Endothelial cell of umbilical vein (primary cell): Measurements from ENCODE around the gene NSFL1C. TPM values are rescaled to one million over a fixed set of nuclear protein-coding genes. Genes with fewer than 3 reads are reported as not detected.

Experiments
- BruUV-seq: library from RNA; stranded (reverse); fragments of 400-500 nt; replicated peaks from 2 replicates; lab custom pipeline; 2021; lab: Mats Ljungman, UMichigan
- CTCF ChIA-PET: fragments of 300-600, 350-600 bp; sonication (Branson Sonifier 250); formaldehyde crosslinking; loops from one replicate; lab custom pipeline; 2021; ENCODE audit warnings: antibody characterized with exemption, inconsistent platforms; lab: Charles Lee
- POLR2A ChIA-PET: fragments of 300-600, 350-600 bp; sonication (Branson Sonifier 250); formaldehyde crosslinking; loops from one replicate; lab custom pipeline; 2021; ENCODE audit warnings: antibody characterized with exemption, inconsistent platforms; lab: Charles Lee
- DNase-seq: peaks from one replicate; pipeline ENCODE4 v3.0.0-alpha.2; 2011; ENCODE audit warnings: low read depth, low spot score
- FAIRE-seq: peaks from 2 replicates; lab custom pipeline; 2011; peaks lifted over from hg19 to GRCh38; lab: Jason Lieb, UNC
- H2AFZ ChIP-seq: 2 replicates; pipeline ENCODE4 v1.6.0; 2012; ENCODE audit warnings: low read depth, low read length, control low read depth, inconsistent platforms
- H3K27ac ChIP-seq: 2 replicates; pipeline ENCODE4 v1.5.1; 2011; ENCODE audit warnings: low read depth, mild to moderate bottlenecking, control low read depth, low read length, moderate library complexity; ENCODE audit not compliant: insufficient read depth
- H3K27me3 ChIP-seq, 2 experiments: 2 replicates each; pipeline versions ENCODE4 v1.6.0 to v1.6.1; 2011; ENCODE audit warnings: low read length in 2 of 2, mixed read lengths in 1 of 2; ENCODE audit not compliant: control insufficient read depth in 2 of 2, insufficient read depth in 2 of 2
- H3K36me3 ChIP-seq, 2 experiments: 2 replicates in 1 of 2; 3 replicates in 1 of 2; pipeline ENCODE4 v1.5.1; 2011; ENCODE audit warnings: low read length in 2 of 2, mild to moderate bottlenecking in 1 of 2, moderate library complexity in 1 of 2; ENCODE audit not compliant: control insufficient read depth in 2 of 2, insufficient read depth in 2 of 2; ENCODE audit errors: extremely low read depth in 1 of 2
- H3K4me1 ChIP-seq: 3 replicates; pipeline ENCODE4 v1.5.1; 2011; ENCODE audit warnings: mild to moderate bottlenecking, low read length; ENCODE audit not compliant: control insufficient read depth, insufficient read depth; ENCODE audit errors: extremely low read depth
- H3K4me2 ChIP-seq: 2 replicates; pipeline ENCODE4 v1.6.1; 2011; ENCODE audit warnings: low read length, control low read depth, mixed read lengths; ENCODE audit not compliant: insufficient read depth
- H3K4me3 ChIP-seq, 3 experiments: fragments of 200-600 bp in 1 of 3; sonication (generic), shearing (Covaris generic) in 1 of 3; replicated peaks in 1 of 3; 2 replicates each; pipeline ENCODE4 v1.5.1; 2011 to 2016; ENCODE audit warnings: control low read depth in 3 of 3, low read length in 3 of 3, mild to moderate bottlenecking in 2 of 3, inconsistent platforms in 1 of 3, low read depth in 1 of 3, moderate library complexity in 1 of 3; ENCODE audit not compliant: insufficient read depth in 1 of 3
- H3K79me2 ChIP-seq: 2 replicates; pipeline ENCODE4 v1.6.0; 2012; ENCODE audit warnings: low read length, inconsistent platforms; ENCODE audit not compliant: control insufficient read depth, insufficient read depth
- H3K9ac ChIP-seq: replicated peaks from 2 replicates; pipeline ENCODE3; 2011; ENCODE audit warnings: low read length, control low read depth; ENCODE audit not compliant: insufficient read depth; ENCODE audit errors: extremely low read depth
- H3K9me1 ChIP-seq: replicated peaks from 3 replicates; pipeline ENCODE4 v1.6.0; 2011; ENCODE audit warnings: mild to moderate bottlenecking, low read length; ENCODE audit not compliant: control insufficient read depth, insufficient read depth; ENCODE audit errors: extremely low read depth
- H3K9me3 ChIP-seq: replicated peaks from 2 replicates; pipeline ENCODE4 v1.5.1; 2012; ENCODE audit warnings: low read length, inconsistent platforms; ENCODE audit not compliant: control insufficient read depth, insufficient read depth
- H4K20me1 ChIP-seq: replicated peaks from 2 replicates; pipeline ENCODE3; 2011; ENCODE audit warnings: mild to moderate bottlenecking, low read length; ENCODE audit not compliant: control insufficient read depth, insufficient read depth; ENCODE audit errors: extremely low read depth
- CTCF ChIP-seq, 2 donors: IDR thresholded peaks; 1 replicate in 1 of 2; 2 replicates in 1 of 2; pipeline ENCODE4 v1.5.1; 2011; ENCODE audit warnings: low read length in 2 of 2, mild to moderate bottlenecking in 2 of 2, moderate library complexity in 2 of 2, control low read depth in 1 of 2, inconsistent platforms in 1 of 2, low read depth in 1 of 2; ENCODE audit not compliant: insufficient read depth in 1 of 2; ENCODE audit errors: extremely low read depth in 1 of 2
- EZH2 ChIP-seq: IDR thresholded peaks from 2 replicates; pipeline ENCODE4 v1.6.1; 2012; ENCODE audit warnings: borderline replicate concordance, low read depth, mild to moderate bottlenecking, moderate library complexity, low read length, inconsistent platforms; ENCODE audit not compliant: severe bottlenecking
- FOS ChIP-seq: IDR thresholded peaks from 2 replicates; pipeline ENCODE4 v1.6.1; 2011; ENCODE audit warnings: mild to moderate bottlenecking, low read length, moderate library complexity, borderline replicate concordance; ENCODE audit not compliant: insufficient read depth
- GATA2 ChIP-seq: IDR thresholded peaks from 2 replicates; pipeline ENCODE4 v1.7.0; 2011; ENCODE audit warnings: low read depth, mild to moderate bottlenecking, moderate library complexity, mixed read lengths, low read length; ENCODE audit not compliant: insufficient read length, insufficient read depth
- JUN ChIP-seq: IDR thresholded peaks from 2 replicates; pipeline ENCODE4 v1.6.1; 2011; ENCODE audit warnings: borderline replicate concordance, low read depth; ENCODE audit not compliant: insufficient read length, insufficient read depth
- MAX ChIP-seq: IDR thresholded peaks from 2 replicates; pipeline ENCODE4 v1.6.1; 2011; ENCODE audit not compliant: insufficient read depth, insufficient read length
- MYC ChIP-seq: IDR thresholded peaks from one replicate; pipeline ENCODE4 v1.6.1; 2011; ENCODE audit warnings: mild to moderate bottlenecking, low read depth, low read length
- POLR2A ChIP-seq: IDR thresholded peaks from 2 replicates; pipeline ENCODE4 v1.6.1; 2012; ENCODE audit warnings: low read depth, mild to moderate bottlenecking, control low read depth, low read length
- POLR2AphosphoS5 ChIP-seq: IDR thresholded peaks from 2 replicates; pipeline ENCODE4 v1.6.1; 2012; ENCODE audit warnings: low read depth, mild to moderate bottlenecking, control low read depth, low read length, moderate library complexity; ENCODE audit not compliant: insufficient read depth
- dilution Hi-C: fragments of 300-500 bp; cut with MboI; formaldehyde crosslinking; loops from one replicate; pipeline ENCODE4 v1.15.0; 2019; ENCODE audit warnings: low sequenced_read_pairs; ENCODE audit not compliant: extremely low pct_ligation_motif_present
- intact Hi-C: fragments of 100-400 bp; cut with micrococcal nuclease; formaldehyde crosslinking; loops from one replicate; pipeline ENCODE4 v1.10.0; 2022
- polyA plus RNA-seq, 4 experiments: library from polyadenylated mRNA; depleted of rRNA in 3 of 4; stranded (reverse) in 3 of 4; unstranded in 1 of 4; fragments of >200 nt; gene quantifications; 2 replicates each; pipeline versions ENCODE4 v1.2.1 to v1.2.3, GENCODE V29; 2011 to 2012; ENCODE audit warnings: missing spikeins in 1 of 4
- total RNA-seq: library from RNA; stranded (reverse); gene quantifications from 2 replicates; pipeline ENCODE4 v1.2.3, GENCODE V29; 2021

NSFL1C gene
- total and polyA plus RNA-seq, 2 donors (not counting 3 experiments of a cell fraction or from before 2014, with no cell fraction given) = 27.3 to 95.7 TPM

GRCh38 chr20:1491860-1492642 is 25.4 kb upstream of the NSFL1C start:
- Histone ChIP-seq H3K9me1 (no peaks in the 10 kb centered on the region), H3K4me1 (peaks cover 31% of the 10 kb centered on the region), H3K4me3 (peak overlapping the region in 1 of 3 experiments; percentile 21), H2AFZ (peak overlapping the region; percentile 40), H3K27me3 (peaks cover 0 to 2% of the 10 kb centered on the region in 2 experiments), H3K9me3 (no peaks in the 10 kb centered on the region), H3K27ac (peak overlapping the region; percentile 90), H3K4me2 (peak overlapping the region; percentile 86), H4K20me1 (no peaks in the 10 kb centered on the region), H3K9ac (peak overlapping the region; percentile 85), H3K79me2 (no peaks in the 10 kb centered on the region), H3K36me3 (no peaks in the 10 kb centered on the region)
- ChIA-PET CTCF (interaction anchor here (1.0 to 5.7 kb wide), 2 partner anchors 11 to 285 kb away, joined by 3 to 77 read pairs; no protein-coding TSS in a partner anchor), POLR2A (no interaction called here)
- dilution Hi-C loops (no loop called here), intact Hi-C loops (loop anchor here (1.0 to 10.0 kb wide), 4 partner anchors 11 to 657 kb away; partner anchors contain the start of gene FAM110A)
- TF ChIP-seq FOS (no peak), MYC (no peak), MAX (no peak), EZH2 (no peak), CTCF (IDR thresholded peaks at IDR 0.05; ENCODE audit: extremely low read depth in 1 of 2, insufficient read depth in 1 of 2, low read depth in 1 of 2, low read length in 2 of 2) (no peak), POLR2AphosphoS5 (no peak), GATA2 (no peak), JUN (no peak), POLR2A (no peak)
- peak; percentile 72 for FAIRE-seq
- peak; percentile 63 for DNase-seq
- TSS peak; percentile 53 for BruUV-seq
